Measurements from ENCODE around the gene GID8. TPM values are rescaled to one million over a fixed set of nuclear protein-coding genes. Genes with fewer than 3 reads are reported as not detected.

Gene GID8
- total and polyA plus RNA-seq, 2 of the 13 experiments (the other 11 are each of a cell fraction or from before 2014, with no cell fraction given) = 39.6 to 59.8 TPM

GRCh38 chr20:62967628-62968351, 29.8 kb downstream of the GID8 start (continued):
- TF ChIP-seq ZFP91 (CRISPR knock-in tag; IDR thresholded peaks at IDR 0.05; ENCODE audit: borderline replicate concordance) (0 out of 2 replicates have a peak, but pooled peaks have one; percentile 7), HOXD1 (CRISPR knock-in tag; IDR thresholded peaks at IDR 0.05) (no peak), ZBTB7A (CRISPR knock-in tag; IDR thresholded peaks at IDR 0.05) (no peak), ZFX (CRISPR knock-in tag; IDR thresholded peaks at IDR 0.05; ENCODE audit: low read depth) (0 out of 2 replicates have a peak, but pooled peaks have one; percentile 13), ZKSCAN8 (CRISPR knock-in tag; IDR thresholded peaks at IDR 0.05; ENCODE audit: borderline replicate concordance) (no peak), ZNF776 (CRISPR knock-in tag; IDR thresholded peaks at IDR 0.05) (0 out of 2 replicates have a peak, but pooled peaks have one; percentile 43), ZFP62 (CRISPR knock-in tag; IDR thresholded peaks at IDR 0.05) (no peak), ZNF547 (CRISPR knock-in tag; IDR thresholded peaks at IDR 0.05) (0 out of 2 replicates have a peak, but pooled peaks have one; percentile 41), ZFP90 (CRISPR knock-in tag; IDR thresholded peaks at IDR 0.05; ENCODE audit: borderline replicate concordance) (no peak), AGO1 (IDR thresholded peaks at IDR 0.05; ENCODE audit: low read depth, low read length, poor library complexity, severe bottlenecking) (peak; percentile 45), HNF1B (CRISPR knock-in tag; IDR thresholded peaks at IDR 0.05) (0 out of 2 replicates have a peak, but pooled peaks have one; percentile 6), ZNF180 (CRISPR knock-in tag; IDR thresholded peaks at IDR 0.05; ENCODE audit: borderline replicate concordance, low read depth) (no peak), HNRNPL (IDR thresholded peaks at IDR 0.05; ENCODE audit: low read depth, low read length) (peak; percentile 84; the same call in 1 of the 2 replicates), SAP130 (CRISPR knock-in tag; IDR thresholded peaks at IDR 0.05; ENCODE audit: low read depth) (no peak), THRA (CRISPR knock-in tag; IDR thresholded peaks at IDR 0.05; ENCODE audit: borderline replicate concordance) (no peak), IRF2 (CRISPR knock-in tag; IDR thresholded peaks at IDR 0.05) (no peak), SOX13 (IDR thresholded peaks at IDR 0.05) (0 out of 2 replicates have a peak, but pooled peaks have one; percentile 6), SOX13 (CRISPR knock-in tag; conservative IDR thresholded peaks at IDR 0.05 in 1 of 2, IDR thresholded peaks at IDR 0.05 in 1 of 2) (no peak), RFX5 (IDR thresholded peaks at IDR 0.05; ENCODE audit: low read depth, low read length) (no peak), ZNF598 (CRISPR knock-in tag; IDR thresholded peaks at IDR 0.05; ENCODE audit: borderline replicate concordance) (peak; percentile 53; the same call in 1 of the 2 replicates), JARID2 (CRISPR knock-in tag; IDR thresholded peaks at IDR 0.05; ENCODE audit: insufficient replicate concordance) (no peak), NCOR1 (IDR thresholded peaks at IDR 0.05; ENCODE audit: borderline replicate concordance, low read length) (no peak), ZNF230 (CRISPR knock-in tag; IDR thresholded peaks at IDR 0.05) (0 out of 2 replicates have a peak, but pooled peaks have one; percentile 55), ZNF781 (CRISPR knock-in tag; IDR thresholded peaks at IDR 0.05; ENCODE audit: borderline replicate concordance, not compliant biosample characterization) (no peak), RBFOX2 (IDR thresholded peaks at IDR 0.05; ENCODE audit: low read depth, low read length) (peak; percentile 84), POGZ (CRISPR knock-in tag; IDR thresholded peaks at IDR 0.05) (no peak)
